ENCODE results near the gene MAN1C1.

DNA sequence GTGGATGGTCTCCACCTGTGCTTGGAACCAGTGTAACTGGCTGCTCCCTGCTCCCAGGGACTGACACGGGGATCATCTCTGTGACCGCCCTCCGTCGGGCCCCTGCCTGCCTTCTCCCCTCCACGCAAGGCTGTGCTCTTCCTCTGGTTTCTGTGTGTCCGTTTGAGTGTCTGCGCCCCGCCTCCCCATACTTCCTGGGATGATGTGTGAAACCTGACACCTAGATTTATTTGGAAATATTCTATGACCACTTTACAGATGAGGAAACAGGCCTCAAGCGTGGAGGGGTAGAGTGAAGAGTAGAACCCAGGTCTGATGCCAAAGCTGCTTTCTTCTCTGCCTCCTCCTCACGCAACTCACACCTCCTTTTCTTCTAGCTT lies 48.9 kb upstream of the MAN1C1 start:
- TF ChIP-seq, protein P1, sequence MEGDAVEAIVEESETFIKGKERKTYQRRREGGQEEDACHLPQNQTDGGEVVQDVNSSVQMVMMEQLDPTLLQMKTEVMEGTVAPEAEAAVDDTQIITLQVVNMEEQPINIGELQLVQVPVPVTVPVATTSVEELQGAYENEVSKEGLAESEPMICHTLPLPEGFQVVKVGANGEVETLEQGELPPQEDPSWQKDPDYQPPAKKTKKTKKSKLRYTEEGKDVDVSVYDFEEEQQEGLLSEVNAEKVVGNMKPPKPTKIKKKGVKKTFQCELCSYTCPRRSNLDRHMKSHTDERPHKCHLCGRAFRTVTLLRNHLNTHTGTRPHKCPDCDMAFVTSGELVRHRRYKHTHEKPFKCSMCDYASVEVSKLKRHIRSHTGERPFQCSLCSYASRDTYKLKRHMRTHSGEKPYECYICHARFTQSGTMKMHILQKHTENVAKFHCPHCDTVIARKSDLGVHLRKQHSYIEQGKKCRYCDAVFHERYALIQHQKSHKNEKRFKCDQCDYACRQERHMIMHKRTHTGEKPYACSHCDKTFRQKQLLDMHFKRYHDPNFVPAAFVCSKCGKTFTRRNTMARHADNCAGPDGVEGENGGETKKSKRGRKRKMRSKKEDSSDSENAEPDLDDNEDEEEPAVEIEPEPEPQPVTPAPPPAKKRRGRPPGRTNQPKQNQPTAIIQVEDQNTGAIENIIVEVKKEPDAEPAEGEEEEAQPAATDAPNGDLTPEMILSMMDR (conservative IDR thresholded peaks at IDR 0.05 in 1 of 2, IDR thresholded peaks at IDR 0.05 in 1 of 2; ENCODE audit: extremely low read depth in 1 of 2, insufficient read depth in 1 of 2, low read depth in 1 of 2, low read length in 2 of 2): no peak
- no peak for TF ChIP-seq EZH2 (IDR thresholded peaks at IDR 0.05; ENCODE audit: borderline replicate concordance, low read length)
